H1 (cell line): Measurements from ENCODE around the gene DNASE1L1. TPM values are rescaled to one million over a fixed set of nuclear protein-coding genes. Genes with fewer than 3 reads are reported as not detected.

Experiments
- SUZ12 ChIP-seq: fragments of 200-600 bp; sonication (generic); IDR thresholded peaks from 2 replicates; pipeline ENCODE4 v1.6.1; 2012; ENCODE audit warnings: mild to moderate bottlenecking, inconsistent platforms, low read length, moderate library complexity, mixed read lengths
- TEAD4 ChIP-seq: IDR thresholded peaks from 2 replicates; pipeline ENCODE4 v1.6.1; 2012; ENCODE audit warnings: low read depth, low read length, inconsistent platforms, mixed read lengths
- polyA plus RNA-seq, 7 experiments: library from polyadenylated mRNA; depleted of rRNA in 3 of 7; stranded (reverse) in 5 of 7; unstranded in 2 of 7; fragments of >200 nt in 5 of 7; fragments of 200-250 nt in 2 of 7; gene quantifications; 1 replicate in 5 of 7; 2 replicates in 1 of 7; 4 replicates in 1 of 7; pipeline versions ENCODE4 v1.2.1 to v1.2.3, GENCODE V29; 2011 to 2013; ENCODE audit warnings: missing spikeins in 2 of 7, mixed read lengths in 2 of 7
- total RNA-seq: library from RNA; stranded (reverse); fragmentation: NEBNext Ultra II Directional; extraction: Animal tissue kit (Norgen Biotek cat#: 25700); gene quantifications from 2 replicates; pipeline ENCODE4 v1.2.1, GENCODE V29; 2021

DNASE1L1 gene
- total and polyA plus RNA-seq, 2 of the 8 experiments (the other 6 are each of a cell fraction or from before 2014, with no cell fraction given) = 8.7 to 30.0 TPM

DNA sequence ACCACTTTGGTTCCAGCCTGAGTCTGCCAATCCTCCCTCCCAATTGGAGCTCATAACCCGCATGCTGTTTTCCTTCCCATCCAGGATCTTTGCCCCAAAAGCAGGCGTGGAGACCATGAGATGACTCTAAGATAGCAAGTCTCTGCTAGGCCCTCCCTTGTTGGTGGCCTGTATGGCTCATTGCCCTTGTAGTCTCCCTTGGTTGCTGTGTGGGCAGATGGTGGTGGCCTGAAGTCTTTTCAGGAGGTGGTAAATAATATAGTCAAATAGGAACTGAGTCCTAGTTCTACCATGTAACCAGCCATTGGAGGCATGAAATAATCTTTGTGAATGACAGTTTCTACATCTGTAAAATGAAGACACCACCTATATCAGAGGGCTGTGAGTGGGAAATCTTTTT is 20.7 kb upstream of the DNASE1L1 start (continued):
- TF ChIP-seq TEAD4 (no peak), SUZ12 (no peak)
